Lower lobe of right lung (tissue), 2 donors: ENCODE measurements around the gene SEC63. TPM values are rescaled to one million over a fixed set of nuclear protein-coding genes. Genes with fewer than 3 reads are reported as not detected.

Experiments used
- ATAC-seq, 2 donors: fragments of 200-7000 bp; cut with Tn5 transposase; one replicate each; pipeline ENCODE4 v1.9.1; 2020 to 2022; ENCODE audit warnings: mild to moderate bottlenecking in 2 of 2, moderate library complexity in 2 of 2
- DNase-seq: peaks from one replicate; pipeline ENCODE4 v3.0.0-alpha.2; 2020
- H3K27ac ChIP-seq: fragments of 200-600 bp; one replicate; pipeline ENCODE4 v1.8.0; 2022
- H3K27me3 ChIP-seq: fragments of 200-600 bp; one replicate; pipeline ENCODE4 v1.8.0; 2022; ENCODE audit warnings: low read depth
- H3K36me3 ChIP-seq: fragments of 200-600 bp; one replicate; pipeline ENCODE4 v1.8.0; 2022; ENCODE audit warnings: mild to moderate bottlenecking
- H3K4me1 ChIP-seq: fragments of 200-600 bp; one replicate; pipeline ENCODE4 v1.8.0; 2022
- H3K4me3 ChIP-seq: fragments of 200-600 bp; one replicate; pipeline ENCODE4 v1.8.0; 2022; ENCODE audit warnings: mild to moderate bottlenecking
- H3K9me3 ChIP-seq: fragments of 200-600 bp; one replicate; pipeline ENCODE4 v1.8.0; 2022
- CTCF ChIP-seq: fragments of 200-600 bp; IDR thresholded peaks from one replicate; pipeline ENCODE4 v1.8.0; 2022; ENCODE audit warnings: antibody characterized with exemption, mild to moderate bottlenecking
- intact Hi-C: fragments of 100-400 bp; cut with DNase I; formaldehyde crosslinking; loops from one replicate; pipeline ENCODE4 v1.11.0; 2022
- total RNA-seq: library from RNA; stranded (reverse); fragmentation: NEBNext Ultra II Directional; extraction: Animal tissue kit (Norgen Biotek cat#: 25700); gene quantifications from one replicate; pipeline ENCODE4 v1.2.1, GENCODE V29; 2021
- donor health status: DM: no; HTN: yes; CAD: no; lungs with severe emphysema.

Gene SEC63
- total RNA-seq, 1 donor from 2014 or later = 96.5 TPM

- no peak overlapping the region for H3K4me3 ChIP-seq
- H3K36me3 ChIP-seq = no peaks in the 10 kb centered on the region
- no peak overlapping the region for H3K27ac ChIP-seq
- no peaks in the 10 kb centered on the region for H3K27me3 ChIP-seq
- H3K9me3 ChIP-seq = no peaks in the 10 kb centered on the region
- H3K4me1 ChIP-seq = peaks cover 5% of the 10 kb centered on the region
- intact Hi-C loops = no loop called here
- ATAC-seq = no peak
- no peak for TF ChIP-seq CTCF
- no peak for DNase-seq
Observed at GRCh38 chr6:107853230-107853629, 104.8 kb downstream of the SEC63 start.

- Histone ChIP-seq H3K9me3 (no peaks in the 10 kb centered on the region), H3K27ac (no peak overlapping the region), H3K4me1 (peaks cover 11% of the 10 kb centered on the region), H3K36me3 (no peaks in the 10 kb centered on the region), H3K27me3 (peaks cover 12% of the 10 kb centered on the region), H3K4me3 (no peak overlapping the region)
- no peak for TF ChIP-seq CTCF
- ATAC-seq (no peak), DNase-seq (no peak)
- intact Hi-C loops = no loop called here
Observed at GRCh38 chr6:107849325-107849724, 108.7 kb downstream of the SEC63 start.

GRCh38 chr6:107847844-107848802 lies 109.9 kb downstream of the SEC63 start:
- peak; percentile 97 for TF ChIP-seq CTCF
- no peaks in the 10 kb centered on the region for H3K36me3 ChIP-seq
- H3K4me1 ChIP-seq = peaks cover 11% of the 10 kb centered on the region
- DNase-seq (peak; percentile 90), ATAC-seq (peak; percentile 97 to 98)
- H3K27me3 ChIP-seq = peaks cover 12% of the 10 kb centered on the region
- intact Hi-C loops = no loop called here
- no peaks in the 10 kb centered on the region for H3K9me3 ChIP-seq
- peak overlapping the region; percentile 50 for H3K4me3 ChIP-seq
- no peak overlapping the region for H3K27ac ChIP-seq

- H3K4me3 ChIP-seq = no peak overlapping the region
- no peak for ATAC-seq
- TF ChIP-seq CTCF = no peak
- no peak overlapping the region for H3K27ac ChIP-seq
- no peaks in the 10 kb centered on the region for H3K36me3 ChIP-seq
- DNase-seq = no peak
- peaks cover 12% of the 10 kb centered on the region for H3K27me3 ChIP-seq
- peaks cover 11% of the 10 kb centered on the region for H3K4me1 ChIP-seq
- intact Hi-C loops = no loop called here
- H3K9me3 ChIP-seq = no peaks in the 10 kb centered on the region
Observed at GRCh38 chr6:107846262-107846795, 111.7 kb downstream of the SEC63 start.

- Histone ChIP-seq H3K4me1 (peaks cover 11% of the 10 kb centered on the region), H3K4me3 (no peak overlapping the region), H3K9me3 (no peaks in the 10 kb centered on the region), H3K27me3 (peaks cover 12% of the 10 kb centered on the region), H3K36me3 (no peaks in the 10 kb centered on the region), H3K27ac (no peak overlapping the region)
- intact Hi-C loops = no loop called here
- no peak for TF ChIP-seq CTCF
- ATAC-seq = no peak
- DNase-seq = no peak
Observed at GRCh38 chr6:107845777-107846176, 112.2 kb downstream of the SEC63 start.
